K562 (cell line): ENCODE data around the gene ADGRB3.

Source experiments
- C11orf30 ChIP-seq: fragments of 450-650 bp; IDR thresholded peaks from 2 replicates; pipeline ENCODE4 v1.6.1; 2016; ENCODE audit warnings: low read depth, mild to moderate bottlenecking
- FOXK2 ChIP-seq, 2 experiments: fragments of 450-650 bp; IDR thresholded peaks in 1 of 2; conservative IDR thresholded peaks in 1 of 2; 2 replicates each; pipeline ENCODE4 v1.6.1; 2016; ENCODE audit warnings: low read depth in 2 of 2, mild to moderate bottlenecking in 1 of 2
- JUNB ChIP-seq: fragments of 450-650 bp; formaldehyde crosslinking; conservative IDR thresholded peaks from 2 replicates; pipeline ENCODE4 v1.4.0; 2020; ENCODE audit warnings: mild to moderate bottlenecking
- NCOA6 ChIP-seq: fragments of 450-650 bp; IDR thresholded peaks from 2 replicates; pipeline ENCODE4 v1.6.1; 2017; ENCODE audit warnings: mild to moderate bottlenecking
- NFE2 ChIP-seq: IDR thresholded peaks from 2 replicates; pipeline ENCODE4 v1.6.1; 2014; ENCODE audit warnings: antibody characterized with exemption, low read depth
- POLR2A ChIP-seq: fragments of 450-650 bp; conservative IDR thresholded peaks from 2 replicates; pipeline ENCODE4 v1.6.1; 2016
- RBFOX2 ChIP-seq: fragments of 200-400 bp; formaldehyde crosslinking; IDR thresholded peaks from 2 replicates; pipeline ENCODE4 v1.6.1; 2017; ENCODE audit warnings: low read depth, mild to moderate bottlenecking, low read length, moderate library complexity
- SIN3B ChIP-seq: fragments of 450-650 bp; IDR thresholded peaks from 2 replicates; pipeline ENCODE4 v1.6.1; 2017; ENCODE audit warnings: low read depth, mild to moderate bottlenecking, moderate library complexity
- TCF7L2 ChIP-seq: fragments of 150-350 bp; IDR thresholded peaks from 2 replicates; pipeline ENCODE4 v1.6.1; 2016; ENCODE audit warnings: low read depth, mild to moderate bottlenecking, low read length, moderate library complexity
- XRCC3 ChIP-seq: fragments of 450-650 bp; IDR thresholded peaks from 2 replicates; pipeline ENCODE4 v1.6.1; 2017; ENCODE audit warnings: mild to moderate bottlenecking, moderate library complexity
- ZFP1 ChIP-seq: fragments of 450-650 bp; formaldehyde crosslinking; IDR thresholded peaks from 2 replicates; pipeline ENCODE4 v1.4.0; 2020; ENCODE audit warnings: mild to moderate bottlenecking, mixed read lengths
- TF ChIP-seq, protein P1 (sequence below): sonication (generic); formaldehyde crosslinking; IDR thresholded peaks from 2 replicates; pipeline ENCODE4 v1.8.1; 2022; ENCODE audit warnings: missing genetic modification reagents
- TF ChIP-seq, protein P2 (sequence below): sonication (generic); formaldehyde crosslinking; IDR thresholded peaks from 2 replicates; pipeline ENCODE4 v1.5.0; 2020; ENCODE audit warnings: missing genetic modification reagents

DNA sequence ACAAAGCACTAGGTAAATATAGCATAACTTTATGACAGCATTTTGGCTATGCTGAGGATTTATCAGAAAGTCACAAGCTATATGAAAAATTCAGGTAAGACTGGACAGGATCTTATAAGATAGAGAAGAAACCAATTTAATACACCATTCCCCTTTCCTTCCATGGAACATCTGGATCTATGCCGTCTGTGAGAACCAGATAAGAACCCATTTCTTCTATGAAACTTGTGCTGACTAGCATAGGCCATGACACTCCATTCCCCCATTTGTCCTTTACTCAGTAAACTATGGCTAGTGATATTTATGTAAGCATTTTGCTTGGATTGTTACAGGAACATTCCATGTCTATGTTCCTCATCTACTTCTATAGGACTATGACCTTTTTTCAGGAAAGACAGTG, 437.7 kb downstream of the ADGRB3 start:
- TF ChIP-seq RBFOX2 (no peak), FOXK2 (conservative IDR thresholded peaks at IDR 0.05 in 1 of 2, IDR thresholded peaks at IDR 0.05 in 1 of 2; ENCODE audit: low read depth in 2 of 2) (no peak), SIN3B (no peak), C11orf30 (no peak), JUNB (CRISPR knock-in tag) (no peak), TCF7L2 (no peak), XRCC3 (no peak), POLR2A (no peak), NFE2 (no peak), ZFP1 (no peak), NCOA6 (no peak)
- TF ChIP-seq, protein P1, sequence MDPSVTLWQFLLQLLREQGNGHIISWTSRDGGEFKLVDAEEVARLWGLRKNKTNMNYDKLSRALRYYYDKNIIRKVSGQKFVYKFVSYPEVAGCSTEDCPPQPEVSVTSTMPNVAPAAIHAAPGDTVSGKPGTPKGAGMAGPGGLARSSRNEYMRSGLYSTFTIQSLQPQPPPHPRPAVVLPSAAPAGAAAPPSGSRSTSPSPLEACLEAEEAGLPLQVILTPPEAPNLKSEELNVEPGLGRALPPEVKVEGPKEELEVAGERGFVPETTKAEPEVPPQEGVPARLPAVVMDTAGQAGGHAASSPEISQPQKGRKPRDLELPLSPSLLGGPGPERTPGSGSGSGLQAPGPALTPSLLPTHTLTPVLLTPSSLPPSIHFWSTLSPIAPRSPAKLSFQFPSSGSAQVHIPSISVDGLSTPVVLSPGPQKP (CRISPR knock-in tag) = no peak
- TF ChIP-seq, protein P2, sequence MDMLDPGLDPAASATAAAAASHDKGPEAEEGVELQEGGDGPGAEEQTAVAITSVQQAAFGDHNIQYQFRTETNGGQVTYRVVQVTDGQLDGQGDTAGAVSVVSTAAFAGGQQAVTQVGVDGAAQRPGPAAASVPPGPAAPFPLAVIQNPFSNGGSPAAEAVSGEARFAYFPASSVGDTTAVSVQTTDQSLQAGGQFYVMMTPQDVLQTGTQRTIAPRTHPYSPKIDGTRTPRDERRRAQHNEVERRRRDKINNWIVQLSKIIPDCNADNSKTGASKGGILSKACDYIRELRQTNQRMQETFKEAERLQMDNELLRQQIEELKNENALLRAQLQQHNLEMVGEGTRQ = no peak
